Testis (tissue), 2 donors: ENCODE measurements around the gene MAN1A1.

ENCODE experiments used
- CTCF ChIP-seq, 3 experiments: fragments of 450-650 bp in 2 of 3; fragments of 200-600 bp in 1 of 3; sonication (generic) in 1 of 3; IDR thresholded peaks; one replicate each; pipeline ENCODE4 v1.5.1; 2016 to 2019; ENCODE audit warnings: antibody characterized with exemption in 3 of 3, mild to moderate bottlenecking in 2 of 3, moderate library complexity in 1 of 3
- POLR2A ChIP-seq: fragments of 450-650 bp; IDR thresholded peaks from one replicate; pipeline ENCODE4 v1.6.1; 2017; ENCODE audit warnings: antibody characterized with exemption, mild to moderate bottlenecking, moderate library complexity

- TF ChIP-seq CTCF (IDR thresholded peaks at IDR 0.05): no peak
- TF ChIP-seq POLR2A: no peak
Observed at GRCh38 chr6:119267126-119267905, 82.2 kb downstream of the MAN1A1 start.
